Liver (tissue), 9 donors: ENCODE data around the gene PLCB4. TPM values are rescaled to one million over a fixed set of nuclear protein-coding genes. Genes with fewer than 3 reads are reported as not detected.

Experiments
- DNase-seq: peaks from one replicate; pipeline ENCODE4 v3.0.0-alpha.2; 2017; ENCODE audit warnings: low spot score
- H3K27ac ChIP-seq, 2 donors: one replicate each; pipeline ENCODE4 v1.7.0; 2013; ENCODE audit warnings: inconsistent platforms in 2 of 2, low read length in 2 of 2, control low read depth in 1 of 2, low read depth in 1 of 2, mild to moderate bottlenecking in 1 of 2
- H3K27me3 ChIP-seq, 4 donors: one replicate each; pipeline versions ENCODE4 v1.6.1 to v1.7.0; 2013; ENCODE audit warnings: low read length in 3 of 4, inconsistent platforms in 1 of 4, mild to moderate bottlenecking in 1 of 4, moderate library complexity in 1 of 4; ENCODE audit not compliant: control insufficient read depth in 4 of 4, insufficient read depth in 4 of 4
- H3K36me3 ChIP-seq, 4 donors: one replicate each; pipeline versions ENCODE4 v1.6.1 to v1.7.0; 2013; ENCODE audit warnings: low read length in 3 of 4, mild to moderate bottlenecking in 3 of 4, low read depth in 1 of 4, moderate library complexity in 1 of 4; ENCODE audit not compliant: control insufficient read depth in 4 of 4, insufficient read depth in 3 of 4
- H3K4me1 ChIP-seq, 4 donors: one replicate each; pipeline versions ENCODE4 v1.6.1 to v1.7.0; 2013; ENCODE audit warnings: low read length in 3 of 4, mild to moderate bottlenecking in 3 of 4, moderate library complexity in 1 of 4; ENCODE audit not compliant: control insufficient read depth in 4 of 4, insufficient read depth in 4 of 4
- H3K4me3 ChIP-seq, 3 donors: one replicate each; pipeline versions ENCODE4 v1.6.1 to v1.7.0; 2013; ENCODE audit warnings: low read length in 3 of 3, control low read depth in 1 of 3, low read depth in 1 of 3, mild to moderate bottlenecking in 1 of 3
- H3K9ac ChIP-seq, 2 donors: one replicate each; pipeline ENCODE4 v1.7.0; 2013; ENCODE audit warnings: low read length in 2 of 2, mild to moderate bottlenecking in 2 of 2, moderate library complexity in 2 of 2, control low read depth in 1 of 2, low read depth in 1 of 2
- H3K9me3 ChIP-seq, 4 donors: one replicate each; pipeline versions ENCODE4 v1.6.1 to v1.7.0; 2013; ENCODE audit warnings: low read length in 3 of 4; ENCODE audit not compliant: control insufficient read depth in 4 of 4
- ATF3 ChIP-seq: IDR thresholded peaks from 2 replicates; pipeline ENCODE4 v1.6.1; 2016; ENCODE audit warnings: antibody characterized with exemption
- CTCF ChIP-seq: fragments of 150-350 bp; IDR thresholded peaks from 2 replicates; pipeline ENCODE4 v1.5.1; 2017; ENCODE audit warnings: improper control_type of control experiment, low read depth, low read length; ENCODE audit not compliant: missing input control
- EGR1 ChIP-seq, 2 donors: IDR thresholded peaks; 2 replicates each; pipeline ENCODE4 v1.6.1; 2016 to 2018; ENCODE audit warnings: antibody characterized with exemption in 2 of 2, low read depth in 2 of 2
- FOXA1 ChIP-seq: IDR thresholded peaks from 2 replicates; pipeline ENCODE4 v1.6.1; 2016; ENCODE audit warnings: antibody characterized with exemption
- FOXA2 ChIP-seq: IDR thresholded peaks from 2 replicates; pipeline ENCODE4 v1.6.1; 2016; ENCODE audit warnings: antibody characterized with exemption
- GABPA ChIP-seq, 2 donors: IDR thresholded peaks in 1 of 2; conservative IDR thresholded peaks in 1 of 2; 2 replicates each; pipeline ENCODE4 v1.6.1; 2016; ENCODE audit warnings: antibody characterized with exemption in 2 of 2, mild to moderate bottlenecking in 1 of 2, moderate library complexity in 1 of 2
- HNF4A ChIP-seq, 2 donors: conservative IDR thresholded peaks; 2 replicates each; pipeline ENCODE4 v1.6.1; 2016; ENCODE audit warnings: antibody characterized with exemption in 2 of 2, mild to moderate bottlenecking in 2 of 2
- HNF4G ChIP-seq: IDR thresholded peaks from 2 replicates; pipeline ENCODE4 v1.6.1; 2016; ENCODE audit warnings: antibody characterized with exemption
- JUND ChIP-seq, 2 donors: IDR thresholded peaks; 2 replicates each; pipeline ENCODE4 v1.6.1; 2016; ENCODE audit warnings: antibody characterized with exemption in 2 of 2
- MAX ChIP-seq: IDR thresholded peaks from 2 replicates; pipeline ENCODE4 v1.6.1; 2016; ENCODE audit warnings: antibody characterized with exemption
- NR2F2 ChIP-seq: IDR thresholded peaks from 2 replicates; pipeline ENCODE4 v1.6.1; 2016; ENCODE audit warnings: antibody characterized with exemption
- RAD21 ChIP-seq, 2 donors: IDR thresholded peaks; 2 replicates each; pipeline ENCODE4 v1.6.1; 2016; ENCODE audit warnings: antibody characterized with exemption in 2 of 2, mild to moderate bottlenecking in 2 of 2
- REST ChIP-seq: IDR thresholded peaks from 2 replicates; pipeline ENCODE4 v1.6.1; 2016; ENCODE audit warnings: antibody characterized with exemption, mild to moderate bottlenecking
- RXRA ChIP-seq, 2 donors: IDR thresholded peaks; 2 replicates each; pipeline ENCODE4 v1.6.1; 2017 to 2018; ENCODE audit warnings: antibody characterized with exemption in 2 of 2, mild to moderate bottlenecking in 1 of 2
- SP1 ChIP-seq: IDR thresholded peaks from 2 replicates; pipeline ENCODE4 v1.6.1; 2018; ENCODE audit warnings: antibody characterized with exemption, mild to moderate bottlenecking
- TAF1 ChIP-seq: conservative IDR thresholded peaks from 2 replicates; pipeline ENCODE4 v1.6.1; 2016; ENCODE audit warnings: antibody characterized with exemption, mild to moderate bottlenecking
- YY1 ChIP-seq: IDR thresholded peaks from 2 replicates; pipeline ENCODE4 v1.6.1; 2016; ENCODE audit warnings: antibody characterized with exemption, mild to moderate bottlenecking
- ZBTB33 ChIP-seq: IDR thresholded peaks from 2 replicates; pipeline ENCODE4 v1.6.1; 2016; ENCODE audit warnings: antibody characterized with exemption
- WGBS: extraction: QIAGEN DNeasy Blood & Tissue Kit; methylation state at CpG from one replicate; pipeline ENCODE4 v1.1.7; 2013; 5-methylcytosine and 5-hydroxymethylcytosine counted together
- polyA plus RNA-seq, 2 donors: library from polyadenylated mRNA; stranded (reverse) in 1 of 2; unstranded in 1 of 2; fragments of 200-250 nt in 1 of 2; fragments of >200 nt in 1 of 2; fragmentation: Nextera tagmentation in 1 of 2; extraction: Ambion mirVana in 1 of 2; gene quantifications; one replicate each; pipeline versions ENCODE4 v1.2.1 to v1.2.3, GENCODE V29; 2013 to 2015
- total RNA-seq, 2 donors: library from RNA; depleted of rRNA; stranded (reverse); fragments of >200 nt; gene quantifications; one replicate each; pipeline ENCODE4 v1.2.3, GENCODE V29; 2014
- donor health status: healthy.
- donor health status: healthy.
- donor health status: healthy.
- donor health status: healthy.
- donor health status: healthy.

The PLCB4 gene
- total and polyA plus RNA-seq, 4 donors: 0.14 to 0.67 (median 0.30) TPM

- no peaks in the 10 kb centered on the region for H3K9me3 ChIP-seq
- no peak overlapping the region for H3K9ac ChIP-seq
- TF ChIP-seq RXRA (IDR thresholded peaks at IDR 0.05) (no peak), CTCF (no peak), SP1 (no peak), ZBTB33 (no peak), YY1 (no peak), REST (no peak), EGR1 (IDR thresholded peaks at IDR 0.05; ENCODE audit: low read depth in 2 of 2) (no peak), FOXA2 (no peak), MAX (no peak), HNF4G (no peak), ATF3 (no peak), RAD21 (IDR thresholded peaks at IDR 0.05) (no peak), HNF4A (conservative IDR thresholded peaks at IDR 0.05) (no peak), TAF1 (no peak)
- no peaks in the 10 kb centered on the region for H3K4me1 ChIP-seq
- H3K27ac ChIP-seq: no peak overlapping the region
- no peak overlapping the region for H3K4me3 ChIP-seq
- no peak for DNase-seq
- no peaks in the 10 kb centered on the region for H3K27me3 ChIP-seq
- H3K36me3 ChIP-seq: no peaks in the 10 kb centered on the region
Measured at GRCh38 chr20:9260027-9260426, 191.1 kb downstream of the PLCB4 start.

- TF ChIP-seq FOXA1: no peak
- no peak for TF ChIP-seq TAF1
- no peak for TF ChIP-seq ATF3
- no peak for TF ChIP-seq NR2F2
- no peak for TF ChIP-seq GABPA (IDR thresholded peaks at IDR 0.05 in 1 of 2, conservative IDR thresholded peaks at IDR 0.05 in 1 of 2)
- no peak for TF ChIP-seq HNF4A (conservative IDR thresholded peaks at IDR 0.05)
- TF ChIP-seq JUND (IDR thresholded peaks at IDR 0.05): no peak
- no peak for TF ChIP-seq YY1
- no peak for TF ChIP-seq HNF4G
- no peak for TF ChIP-seq SP1
- no peak for DNase-seq
- H3K4me1 ChIP-seq: no peaks in the 10 kb centered on the region
- H3K36me3 ChIP-seq: no peaks in the 10 kb centered on the region
- H3K27me3 ChIP-seq: no peaks in the 10 kb centered on the region
- H3K27ac ChIP-seq: no peak overlapping the region
- WGBS: 89% methylated on average over 2 of the region's 2 CpGs
- H3K4me3 ChIP-seq: no peak overlapping the region
- no peak overlapping the region for H3K9ac ChIP-seq
- H3K9me3 ChIP-seq: no peaks in the 10 kb centered on the region
Measured at GRCh38 chr20:9261781-9262180, 192.9 kb downstream of the PLCB4 start.
